K562 (cell line): ENCODE data around the gene FOXP4. TPM values are rescaled to one million over a fixed set of nuclear protein-coding genes. Genes with fewer than 3 reads are reported as not detected.

Source experiments
- BRD9 ChIP-seq: fragments of 450-650 bp; IDR thresholded peaks from 2 replicates; pipeline ENCODE4 v1.6.1; 2018; ENCODE audit warnings: low read depth; ENCODE audit not compliant: partially characterized antibody
- C11orf30 ChIP-seq: fragments of 450-650 bp; IDR thresholded peaks from 2 replicates; pipeline ENCODE4 v1.6.1; 2016; ENCODE audit warnings: low read depth, mild to moderate bottlenecking
- CBX5 ChIP-seq: IDR thresholded peaks from 2 replicates; pipeline ENCODE4 v1.6.1; 2014; ENCODE audit warnings: low read depth, borderline replicate concordance
- HOMEZ ChIP-seq: fragments of 250-450 bp; sonication (Bioruptor Pico); IDR thresholded peaks from 2 replicates; pipeline ENCODE4 v1.4.0; 2020; ENCODE audit warnings: mild to moderate bottlenecking, moderate library complexity
- ID3 ChIP-seq, 2 experiments: fragments of 250-450 bp in 1 of 2; fragments of 450-650 bp in 1 of 2; sonication (Bioruptor Pico) in 1 of 2; IDR thresholded peaks; 2 replicates each; pipeline versions ENCODE4 v1.6.1 to v1.8.0; 2016 to 2021; ENCODE audit warnings: mild to moderate bottlenecking in 2 of 2, moderate library complexity in 2 of 2, missing compliant biosample characterization in 1 of 2, missing genetic modification characterization in 1 of 2
- JUND ChIP-seq, 2 experiments: IDR thresholded peaks; 2 replicates in 1 of 2; 3 replicates in 1 of 2; pipeline ENCODE4 v1.6.1; 2011; ENCODE audit warnings: borderline replicate concordance in 2 of 2, low read depth in 2 of 2, low read length in 2 of 2, improper control_type of control experiment in 1 of 2, missing biosample characterization in 1 of 2, missing genetic modification characterization in 1 of 2, missing genetic modification reagents in 1 of 2
- KAT8 ChIP-seq: fragments of 450-650 bp; IDR thresholded peaks from 2 replicates; pipeline ENCODE4 v1.6.1; 2016; ENCODE audit warnings: low read depth, mild to moderate bottlenecking
- MIER1 ChIP-seq: fragments of 450-650 bp; IDR thresholded peaks from 2 replicates; pipeline ENCODE4 v1.6.1; 2016; ENCODE audit warnings: antibody characterized with exemption, mild to moderate bottlenecking, low read depth
- MYC ChIP-seq, 2 experiments: fragments of 250-450 bp in 1 of 2; sonication (Bioruptor Pico) in 1 of 2; IDR thresholded peaks; 2 replicates each; pipeline versions ENCODE4 v1.5.1 to v1.6.1; 2012 to 2021; ENCODE audit warnings: low read depth in 2 of 2, borderline replicate concordance in 1 of 2, improper control_type of control experiment in 1 of 2, low read length in 1 of 2, mild to moderate bottlenecking in 1 of 2, moderate library complexity in 1 of 2
- NR4A1 ChIP-seq, 2 experiments: fragments of 250-450 bp in 1 of 2; fragments of 450-650 bp in 1 of 2; sonication (Bioruptor Pico) in 1 of 2; IDR thresholded peaks; 2 replicates each; pipeline versions ENCODE4 v1.4.0 to v1.6.1; 2016 to 2020; ENCODE audit warnings: mild to moderate bottlenecking in 2 of 2, missing compliant biosample characterization in 1 of 2, missing genetic modification characterization in 1 of 2, moderate library complexity in 1 of 2
- PTTG1 ChIP-seq: fragments of 450-650 bp; IDR thresholded peaks from 2 replicates; pipeline ENCODE4 v1.6.1; 2016; ENCODE audit warnings: low read depth, mild to moderate bottlenecking, missing genetic modification characterization, missing compliant biosample characterization
- RBBP5 ChIP-seq: fragments of 200-600 bp; sonication (generic); IDR thresholded peaks from 2 replicates; pipeline ENCODE4 v1.6.1; 2012; ENCODE audit warnings: borderline replicate concordance, mild to moderate bottlenecking, low read length, control low read depth, inconsistent platforms; ENCODE audit not compliant: insufficient read depth, poor library complexity, severe bottlenecking
- U2AF1 ChIP-seq: fragments of 200-400 bp; formaldehyde crosslinking; optimal IDR thresholded peaks from 2 replicates; pipeline ENCODE3; 2017; ENCODE audit warnings: mild to moderate bottlenecking, low read depth, low read length, moderate library complexity
- XRCC4 ChIP-seq: IDR thresholded peaks from one replicate; pipeline ENCODE4 v1.6.1; 2011; ENCODE audit not compliant: insufficient read depth, insufficient read length; ENCODE audit errors: extremely low read depth
- ZNF212 ChIP-seq: fragments of 450-650 bp; formaldehyde crosslinking; IDR thresholded peaks from 2 replicates; pipeline ENCODE4 v1.4.0; 2020; ENCODE audit warnings: mild to moderate bottlenecking
- ZNF274 ChIP-seq: IDR thresholded peaks from 2 replicates; pipeline ENCODE4 v1.6.1; 2011; ENCODE audit warnings: low read depth, mild to moderate bottlenecking, low read length, moderate library complexity, borderline replicate concordance
- ZNF3 ChIP-seq: fragments of 250-450 bp; sonication (Bioruptor Pico); IDR thresholded peaks from 2 replicates; pipeline ENCODE4 v1.5.0; 2021; ENCODE audit warnings: mild to moderate bottlenecking, moderate library complexity
- ZNF785 ChIP-seq: fragments of 250-450 bp; sonication (Bioruptor Pico); IDR thresholded peaks from 2 replicates; pipeline ENCODE4 v1.4.0; 2020; ENCODE audit warnings: mild to moderate bottlenecking
- polyA plus RNA-seq, 8 experiments: library from polyadenylated mRNA; depleted of rRNA in 4 of 8; stranded (reverse) in 5 of 8; unstranded in 3 of 8; fragments of >200 nt; fragmentation: Nextera tagmentation in 2 of 8; fragmentation: Illumina TruSeq in 1 of 8; extraction: Ambion mirVana in 2 of 8; extraction: Trizol in 1 of 8; gene quantifications; 2 replicates each; pipeline versions ENCODE4 v1.2.1 to v1.2.3, GENCODE V29; 2011 to 2014; ENCODE audit warnings: inconsistent platforms in 1 of 8, missing spikeins in 1 of 8
- total RNA-seq, 7 experiments: library from RNA; depleted of rRNA in 6 of 7; stranded (reverse); fragments of >200 nt in 6 of 7; fragmentation: Illumina TruSeq in 2 of 7; extraction: Trizol in 2 of 7; gene quantifications; 2 replicates each; pipeline versions ENCODE4 v1.2.1 to v1.2.3, GENCODE V29; 2011 to 2021; ENCODE audit warnings: low replicate concordance in 1 of 7
- TF ChIP-seq, protein P1 (sequence below): IDR thresholded peaks from 2 replicates; pipeline ENCODE4 v1.6.1; 2012; ENCODE audit warnings: low read depth, low read length, improper control_type of control experiment, borderline replicate concordance
- TF ChIP-seq, protein P2 (sequence below), 2 experiments: fragments of 450-650 bp in 1 of 2; sonication (generic) in 1 of 2; formaldehyde crosslinking; conservative IDR thresholded peaks; 2 replicates each; pipeline versions ENCODE4 v1.4.0 to v1.8.1; 2020 to 2022; ENCODE audit warnings: mild to moderate bottlenecking in 1 of 2, missing genetic modification reagents in 1 of 2

The FOXP4 gene
- total and polyA plus RNA-seq, 9 of the 15 experiments (the other 6 are each of a cell fraction or from before 2014, with no cell fraction given) = 0.11 to 29.4 (median 2.3) TPM

- TF ChIP-seq, protein P1, sequence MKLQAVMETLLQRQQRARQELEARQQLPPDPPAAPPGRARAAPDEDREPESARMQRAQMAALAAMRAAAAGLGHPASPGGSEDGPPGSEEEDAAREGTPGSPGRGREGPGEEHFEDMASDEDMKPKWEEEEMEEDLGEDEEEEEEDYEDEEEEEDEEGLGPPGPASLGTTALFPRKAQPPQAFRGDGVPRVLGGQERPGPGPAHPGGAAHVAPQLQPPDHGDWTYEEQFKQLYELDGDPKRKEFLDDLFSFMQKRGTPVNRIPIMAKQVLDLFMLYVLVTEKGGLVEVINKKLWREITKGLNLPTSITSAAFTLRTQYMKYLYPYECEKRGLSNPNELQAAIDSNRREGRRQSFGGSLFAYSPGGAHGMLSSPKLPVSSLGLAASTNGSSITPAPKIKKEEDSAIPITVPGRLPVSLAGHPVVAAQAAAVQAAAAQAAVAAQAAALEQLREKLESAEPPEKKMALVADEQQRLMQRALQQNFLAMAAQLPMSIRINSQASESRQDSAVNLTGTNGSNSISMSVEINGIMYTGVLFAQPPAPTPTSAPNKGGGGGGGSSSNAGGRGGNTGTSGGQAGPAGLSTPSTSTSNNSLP = no peak
- TF ChIP-seq KAT8 (no peak), ZNF212 (CRISPR knock-in tag) (no peak), C11orf30 (no peak), BRD9 (no peak), MIER1 (no peak), PTTG1 (tag) (no peak; the same call in 1 of the 2 replicates), CBX5 (no peak), RBBP5 (no peak), XRCC4 (no peak), JUND (IDR thresholded peaks at IDR 0.05; ENCODE audit: borderline replicate concordance, low read depth, low read length) (peak; percentile 92), JUND (tag; IDR thresholded peaks at IDR 0.05; ENCODE audit: borderline replicate concordance, low read depth, low read length) (peak; percentile 91; the same call in 2 of the 3 replicates), HOMEZ (no peak), ZNF785 (CRISPR knock-in tag) (no peak), ZNF274 (no peak), ZNF3 (CRISPR knock-in tag) (no peak), ID3 (CRISPR knock-in tag; IDR thresholded peaks at IDR 0.05) (no peak), ID3 (tag; IDR thresholded peaks at IDR 0.05) (0 out of 2 replicates have a peak, but pooled peaks have one; percentile 47), NR4A1 (CRISPR knock-in tag; IDR thresholded peaks at IDR 0.05) (no peak), NR4A1 (tag; IDR thresholded peaks at IDR 0.05) (peak; percentile 93), MYC (IDR thresholded peaks at IDR 0.05; ENCODE audit: low read depth, low read length) (peak; percentile 88), MYC (CRISPR knock-in tag; IDR thresholded peaks at IDR 0.05; ENCODE audit: borderline replicate concordance, low read depth) (no peak), U2AF1 (no peak)
- TF ChIP-seq, protein P2, sequence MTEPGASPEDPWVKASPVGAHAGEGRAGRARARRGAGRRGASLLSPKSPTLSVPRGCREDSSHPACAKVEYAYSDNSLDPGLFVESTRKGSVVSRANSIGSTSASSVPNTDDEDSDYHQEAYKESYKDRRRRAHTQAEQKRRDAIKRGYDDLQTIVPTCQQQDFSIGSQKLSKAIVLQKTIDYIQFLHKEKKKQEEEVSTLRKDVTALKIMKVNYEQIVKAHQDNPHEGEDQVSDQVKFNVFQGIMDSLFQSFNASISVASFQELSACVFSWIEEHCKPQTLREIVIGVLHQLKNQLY (CRISPR knock-in tag; conservative IDR thresholded peaks at IDR 0.05) = no peak
Observed at GRCh38 chr6:41538556-41539182, 7.5 kb upstream of the FOXP4 start (continued).
